Activated CD8-positive, alpha-beta memory T cell treated with anti-CD3 and anti-CD28 coated beads, Interleukin-2, amount 50 U/mL, for 24 hours (primary cell): ENCODE results near the gene NCOR2.

Experiments used
- DNase-seq: peaks from one replicate; pipeline ENCODE4 v3.0.0-alpha.2; 2020; ENCODE audit errors: extremely low read depth

The NCOR2 gene

GRCh38 chr12:124566997-124567672 is at the start of gene NCOR2:
Gene NCOR2, minus strand, starts transcription at chr12:124567612. Its CDS starts 72,361 bp downstream, at chr12:124495251.
- DNase-seq = no peak

DNA sequence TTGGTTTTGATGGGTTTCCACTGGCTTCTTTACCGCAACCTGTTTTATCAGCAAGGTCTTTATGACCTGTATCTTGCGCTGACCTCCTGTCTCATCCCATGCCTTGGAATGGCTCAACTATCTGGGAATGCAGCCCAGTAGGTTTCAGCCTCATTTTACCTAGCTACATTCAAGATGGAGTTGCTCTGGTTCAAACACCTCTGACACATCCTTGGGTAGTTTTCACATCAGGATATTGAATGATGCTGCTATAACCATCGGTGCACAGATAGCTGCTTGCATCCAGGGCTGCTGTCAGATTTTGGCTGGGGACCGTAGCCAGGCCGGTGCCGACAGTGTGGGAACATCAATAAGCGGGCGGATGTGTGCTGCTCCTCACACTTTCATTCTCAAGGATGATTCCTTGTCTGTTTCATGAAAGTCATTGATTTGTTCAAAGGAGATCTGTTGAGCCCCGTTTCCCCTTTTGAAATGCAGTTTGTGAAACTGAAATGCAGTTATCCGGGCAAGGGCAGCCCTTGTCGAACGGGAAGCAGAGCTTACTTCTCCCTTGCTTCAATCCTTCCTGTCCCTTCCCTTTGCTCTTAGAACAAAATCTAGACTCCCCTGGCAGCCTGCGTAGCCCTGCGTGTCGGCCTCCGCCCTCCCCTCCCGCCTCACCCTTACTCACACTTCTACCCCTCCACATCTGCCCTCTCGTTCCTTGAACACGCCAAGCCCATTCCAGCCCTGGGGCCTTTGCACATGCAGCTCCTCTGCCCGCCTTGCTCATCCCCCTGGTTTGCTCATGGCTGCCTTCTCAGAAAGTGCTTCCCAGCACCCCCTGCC is 49.2 kb upstream of the NCOR2 start:
- no peak for DNase-seq

DNA sequence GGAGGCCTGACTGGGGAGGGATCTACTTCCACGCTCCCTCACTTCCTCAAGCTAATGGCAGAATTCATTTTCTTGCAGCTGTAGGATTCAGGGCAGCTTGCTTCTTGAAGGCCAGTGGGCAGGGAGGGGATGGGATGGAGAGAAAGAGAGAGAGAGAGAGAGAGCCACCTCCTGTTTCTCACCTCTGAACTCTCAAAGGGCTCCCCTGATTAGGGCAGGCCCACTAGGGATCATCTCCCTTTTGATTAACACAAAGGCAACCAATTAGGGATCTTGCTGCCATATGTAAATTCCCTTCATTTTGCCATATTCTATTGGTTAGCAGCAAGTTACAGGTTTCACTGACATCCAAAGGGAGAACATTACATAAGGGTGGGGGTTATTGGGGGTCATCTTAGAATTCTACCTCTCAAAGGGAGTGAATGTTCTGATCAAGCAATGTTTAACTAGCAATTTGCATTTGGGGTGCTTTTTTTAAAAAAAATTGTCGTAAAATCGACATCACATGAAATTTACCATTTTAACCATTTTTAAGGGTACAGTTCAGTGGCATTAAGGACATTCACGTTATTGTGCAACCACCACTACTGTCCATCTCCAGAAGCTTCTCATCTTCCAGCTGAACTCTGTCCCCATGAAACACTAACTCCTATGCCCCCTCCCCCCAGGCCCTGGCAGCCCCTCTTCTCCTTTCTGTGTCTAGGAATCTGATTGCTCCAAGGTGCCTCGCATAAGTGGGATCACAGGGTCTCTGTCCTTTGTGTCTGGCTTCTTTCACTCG is 47.3 kb upstream of the NCOR2 start:
- no peak for DNase-seq

DNA sequence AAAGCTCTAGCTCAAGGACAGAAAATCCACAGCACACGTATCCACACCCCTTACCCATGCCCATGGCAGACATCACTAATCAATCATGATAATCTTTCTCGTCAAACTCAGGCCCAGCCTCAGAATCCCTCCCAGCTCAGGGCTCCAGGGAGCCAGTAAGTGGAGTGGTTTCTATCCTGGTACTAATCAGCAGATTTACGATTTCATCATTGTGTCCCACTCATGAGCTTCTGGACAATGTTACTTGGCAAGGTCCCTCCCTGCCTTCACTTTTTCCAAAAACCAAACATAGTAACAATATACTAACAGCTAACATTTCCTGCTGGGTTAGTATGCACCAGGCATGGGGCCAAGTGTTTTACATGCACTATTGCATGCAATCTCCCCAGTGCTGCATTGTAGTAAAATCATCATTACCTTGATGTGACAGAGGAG is 45.8 kb upstream of the NCOR2 start:
- no peak for DNase-seq

DNA sequence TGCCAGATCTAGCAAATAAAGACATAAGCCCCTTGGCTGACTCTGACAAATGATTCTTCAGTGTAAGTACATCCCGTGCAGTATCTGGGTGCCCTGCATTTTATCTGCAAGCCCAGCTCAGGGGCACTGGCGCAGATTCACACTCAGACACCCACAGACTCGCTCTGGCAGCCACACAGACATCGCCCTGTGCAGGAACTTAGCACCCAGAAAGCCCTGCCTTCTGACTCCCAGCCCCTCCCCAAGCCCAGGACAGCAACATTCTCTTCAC is 44.9 kb upstream of the NCOR2 start:
- no peak for DNase-seq

DNA sequence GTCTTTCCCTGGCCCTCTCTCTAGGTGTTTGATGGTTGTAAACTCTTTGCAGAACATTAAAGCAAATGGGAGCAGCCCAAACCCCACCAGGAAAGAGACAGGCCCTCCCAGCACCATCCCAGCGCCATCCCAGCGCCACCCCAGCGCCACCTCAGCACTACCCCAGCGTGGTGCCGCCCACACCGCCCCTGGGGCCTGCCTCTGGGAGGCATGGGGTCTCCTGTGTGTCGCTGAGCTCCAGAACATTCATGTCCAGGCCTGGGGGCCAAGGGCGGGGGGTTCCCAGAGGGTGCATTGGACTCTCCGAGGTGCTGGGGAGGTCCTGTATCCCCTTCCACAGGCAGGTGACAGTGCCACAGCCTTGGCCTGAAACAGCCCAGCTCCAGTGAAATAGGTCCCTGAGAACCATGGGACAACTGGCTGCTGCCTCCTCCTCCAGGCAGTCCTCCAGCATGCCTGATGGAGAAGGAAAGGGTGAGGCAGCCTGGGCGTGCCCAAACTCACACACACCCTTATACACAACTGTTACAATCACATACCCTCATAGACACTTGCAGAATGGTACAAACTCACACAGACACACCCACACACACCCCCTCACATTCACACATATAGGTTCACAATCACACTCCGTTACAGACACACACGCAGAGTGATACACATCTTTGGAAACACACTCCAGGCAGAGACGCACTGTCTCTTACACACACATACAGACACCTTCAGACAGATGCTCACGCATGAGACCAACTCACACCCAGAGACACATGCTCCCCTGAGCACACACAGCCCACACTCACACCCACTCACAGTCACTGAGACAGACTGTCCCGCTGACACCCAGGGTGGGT is 44.4 kb upstream of the NCOR2 start:
- no peak for DNase-seq

DNA sequence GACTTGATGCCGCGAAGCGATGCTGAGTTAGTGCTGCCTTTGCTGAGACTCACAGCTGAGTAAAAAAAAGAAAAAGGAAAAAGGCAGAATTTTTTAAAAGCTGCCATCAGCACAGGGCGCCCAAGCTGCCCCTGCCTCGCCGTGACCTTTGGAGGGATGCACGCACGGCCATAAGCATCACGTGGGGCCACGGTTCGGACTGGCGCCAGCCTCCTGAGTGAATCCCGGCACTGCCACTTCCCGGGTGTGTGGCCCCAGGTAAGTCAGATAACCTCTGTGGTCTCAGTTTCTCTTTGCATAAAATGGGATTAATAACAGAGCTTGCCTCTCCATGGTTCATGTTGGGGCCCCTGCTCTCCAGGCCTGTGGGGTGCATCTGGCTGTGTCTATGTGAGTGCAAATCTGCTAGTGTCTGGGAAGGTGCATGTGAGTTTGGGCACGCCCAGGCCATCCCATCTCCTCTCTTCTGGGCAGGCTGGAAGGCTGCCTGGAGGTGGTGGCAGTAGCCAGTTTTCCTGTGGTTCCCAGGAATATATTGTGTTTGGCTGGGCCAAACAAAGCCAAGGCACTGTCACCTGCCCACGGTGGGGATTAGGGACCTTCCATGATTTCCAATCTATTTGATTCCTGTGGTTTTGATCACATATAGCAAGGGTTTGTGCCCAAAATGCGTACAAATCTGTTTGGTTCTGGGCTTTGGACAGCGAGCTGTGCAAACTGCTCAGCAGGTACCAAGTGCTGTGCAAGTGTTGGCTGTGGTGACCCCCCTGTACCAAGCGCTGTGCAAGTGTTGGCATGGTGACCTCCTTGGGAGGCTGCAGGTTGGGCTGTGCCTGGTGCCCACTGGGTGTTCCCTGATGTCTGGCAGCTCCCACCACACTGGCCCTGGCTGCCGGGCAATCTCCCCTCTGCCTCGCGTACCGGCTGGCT is 43.5 kb upstream of the NCOR2 start:
- DNase-seq = no peak

DNA sequence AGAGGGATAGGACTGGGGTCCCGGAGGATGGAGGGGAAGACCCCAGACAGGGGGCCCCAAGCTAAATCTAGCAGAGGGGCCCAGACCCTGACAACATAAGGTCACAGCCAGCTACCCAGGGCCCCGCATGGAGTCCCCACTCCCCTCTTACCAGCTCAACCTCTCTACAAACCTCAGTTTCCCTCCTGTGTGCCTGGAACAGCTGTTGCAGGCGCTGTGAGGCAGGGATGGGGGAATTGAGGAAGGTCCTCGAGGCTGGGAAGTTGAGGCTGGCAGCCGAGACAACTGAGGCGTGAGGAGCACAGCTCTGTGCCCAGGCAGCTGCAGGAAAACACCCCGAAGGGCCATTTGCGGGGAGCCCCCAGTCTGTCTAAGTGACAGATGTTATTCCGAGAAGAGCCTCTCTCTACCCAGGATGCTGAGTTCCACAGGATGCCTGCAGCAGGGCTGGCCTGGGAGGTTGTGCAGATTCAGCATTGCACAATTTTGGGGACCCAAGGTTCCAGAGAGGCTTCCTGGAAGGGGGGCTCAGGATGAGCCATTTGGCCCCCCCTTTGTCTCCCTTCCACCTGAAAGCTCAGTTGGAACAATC is 42.7 kb upstream of the NCOR2 start:
- DNase-seq = no peak

DNA sequence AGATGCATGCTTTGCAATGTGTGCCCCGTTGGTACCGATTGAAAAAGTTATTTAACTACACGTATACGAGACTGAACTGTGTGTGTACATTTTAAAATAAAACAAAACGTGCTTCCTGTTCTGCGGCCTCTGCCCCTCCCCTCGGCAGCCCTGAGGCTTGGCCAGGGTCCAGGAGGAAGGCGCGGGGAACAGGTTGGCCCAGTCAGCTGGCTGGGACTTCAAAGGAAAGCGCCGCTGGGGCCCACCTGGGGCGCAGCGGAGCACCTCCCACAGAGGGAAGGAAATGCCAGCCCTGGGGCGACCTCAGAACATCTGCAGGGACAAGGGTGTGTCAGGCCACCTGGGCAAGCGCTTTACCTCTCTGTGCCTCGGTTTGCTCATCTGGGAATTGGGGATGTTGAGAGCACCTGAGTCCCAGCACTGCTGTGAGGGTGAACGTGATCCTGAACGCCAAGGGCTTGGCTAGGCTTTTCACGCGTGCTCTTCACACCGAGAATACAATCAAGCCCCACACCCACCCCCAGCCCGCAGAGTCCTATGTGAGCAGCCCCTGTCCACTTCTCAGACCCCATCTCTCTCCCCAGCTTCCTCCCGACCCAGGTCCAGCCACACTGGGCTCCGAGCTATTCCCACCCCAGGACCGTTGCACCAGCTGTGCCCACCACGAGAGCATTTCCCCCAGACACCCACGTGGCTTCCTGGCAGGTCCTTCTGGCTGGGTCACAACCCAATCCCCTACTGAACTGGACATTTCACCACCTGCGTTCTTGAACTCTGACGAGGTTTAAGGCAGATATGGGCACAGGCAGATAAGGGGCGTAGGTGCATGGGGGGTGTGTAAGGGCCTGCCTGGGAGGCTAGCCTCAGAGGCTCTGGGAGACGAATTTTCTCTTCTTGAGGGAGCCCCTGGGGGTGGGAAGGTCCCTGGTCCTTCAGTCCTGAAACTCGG is 41.9 kb upstream of the NCOR2 start:
- peak; percentile 26 for DNase-seq

GRCh38 chr12:124608450-124608870 is 41.0 kb upstream of the NCOR2 start:
- DNase-seq = no peak

- DNase-seq = no peak
Observed at GRCh38 chr12:124607681-124608425, 40.4 kb upstream of the NCOR2 start.

DNA sequence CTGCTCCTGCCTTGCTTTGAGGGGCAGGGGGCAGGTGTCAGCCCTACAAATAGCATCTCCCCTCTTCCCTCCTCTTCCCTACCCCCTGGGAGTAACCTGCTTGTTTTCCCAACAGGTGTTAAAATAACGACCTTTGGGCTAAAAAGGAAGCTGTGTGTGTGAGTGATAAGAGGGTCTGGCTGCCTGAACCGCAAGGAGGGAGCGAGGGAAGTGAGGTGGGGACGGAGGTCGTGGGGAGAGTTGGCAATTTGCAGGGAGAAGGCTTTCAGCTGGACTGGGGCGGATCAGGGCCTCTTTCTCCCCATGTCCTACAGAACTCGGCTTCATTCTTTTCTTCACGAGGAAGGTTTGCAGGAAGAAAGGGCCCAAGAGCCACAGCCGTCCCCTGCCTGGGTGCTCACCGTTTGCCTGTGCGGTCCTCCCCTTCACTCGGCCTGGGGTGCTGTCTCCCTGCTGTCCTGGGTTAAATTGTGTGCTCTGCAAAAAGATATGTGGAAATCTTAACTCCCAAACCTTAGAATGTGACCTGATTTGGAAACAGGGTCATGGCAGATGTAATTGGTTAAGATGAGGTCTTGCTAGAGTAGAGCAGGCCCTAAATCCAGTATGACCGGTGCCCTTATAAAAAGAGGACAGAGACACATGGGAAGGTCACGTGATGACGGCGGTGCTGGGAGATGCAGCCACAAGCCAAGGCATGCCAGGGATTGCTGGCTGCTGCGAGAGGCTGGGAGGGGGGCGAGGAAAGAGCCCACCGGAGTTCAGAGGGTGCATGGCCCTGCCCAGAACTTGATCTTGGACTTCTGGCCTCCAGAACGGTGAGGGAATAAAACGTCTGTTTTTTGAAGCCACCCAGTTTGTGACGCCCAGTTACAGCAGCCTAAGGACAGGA is 38.7 kb upstream of the NCOR2 start:
- DNase-seq = no peak

GRCh38 chr12:124605150-124605882 is 37.9 kb upstream of the NCOR2 start:
- no peak for DNase-seq

- no peak for DNase-seq
Observed at GRCh38 chr12:124604264-124604680, 36.9 kb upstream of the NCOR2 start.

DNA sequence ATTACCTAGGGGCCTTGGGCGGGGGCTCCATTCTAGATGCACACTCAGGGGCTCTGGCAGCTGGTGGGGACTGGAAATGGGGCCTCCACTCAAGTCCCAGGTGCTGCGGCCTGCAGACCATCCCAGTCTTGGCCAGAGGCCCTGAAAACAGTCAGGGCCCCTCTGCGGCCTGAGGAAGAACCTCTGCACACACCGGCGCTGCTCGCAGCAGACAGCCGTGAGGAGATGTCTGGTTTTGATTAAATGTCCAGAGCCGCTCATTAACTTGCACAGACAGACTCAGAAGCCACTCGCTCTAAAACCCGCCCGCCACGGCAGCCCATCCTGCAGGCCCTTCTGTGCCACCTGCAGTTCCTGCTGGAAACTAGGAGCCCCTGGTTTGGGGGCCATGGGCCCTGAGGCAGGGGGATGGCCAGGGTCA is 36.4 kb upstream of the NCOR2 start:
- DNase-seq = no peak

DNA sequence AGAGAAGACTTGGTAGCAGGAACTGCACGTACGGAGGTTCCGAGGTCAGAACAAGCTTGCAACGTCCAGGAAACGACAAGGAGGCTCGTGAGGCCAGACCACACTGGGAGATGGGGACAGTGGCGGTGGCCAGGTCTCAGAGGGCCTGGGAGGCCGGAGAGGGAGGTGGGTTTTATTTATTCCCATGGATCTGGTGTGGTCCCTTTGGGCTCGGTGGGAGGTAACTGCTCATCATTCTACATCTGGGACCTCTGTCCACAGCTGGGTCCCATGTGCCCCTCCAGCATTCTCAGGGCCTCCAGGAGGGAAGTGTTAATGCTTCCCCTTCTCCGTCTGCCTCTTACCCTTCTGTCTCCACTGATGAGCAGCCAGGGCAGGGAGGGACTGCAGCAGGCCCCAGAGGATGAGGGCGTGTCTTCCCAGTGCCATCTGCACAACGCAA is 35.7 kb upstream of the NCOR2 start:
- no peak for DNase-seq

DNA sequence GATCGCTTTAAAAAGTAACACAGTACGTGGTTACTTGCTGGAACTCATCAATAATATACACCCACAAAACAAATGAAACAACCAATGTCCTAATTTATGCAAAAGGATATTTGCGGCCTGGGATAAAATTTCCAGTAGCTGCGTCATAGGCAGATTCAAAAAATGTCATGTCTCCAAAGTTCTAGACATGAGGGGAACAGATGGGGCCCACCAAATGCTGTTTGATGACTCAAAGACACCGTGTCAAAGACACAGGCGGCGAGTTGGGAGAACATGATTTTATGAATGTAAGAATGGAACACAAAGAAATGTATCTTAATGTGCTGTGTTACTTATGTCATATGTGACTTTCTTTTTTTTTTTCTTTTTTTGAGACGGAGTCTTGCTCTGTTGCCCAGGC is 34.3 kb upstream of the NCOR2 start:
- DNase-seq = no peak
